ENCODE measurements around the gene SLCO4A1.

DNA sequence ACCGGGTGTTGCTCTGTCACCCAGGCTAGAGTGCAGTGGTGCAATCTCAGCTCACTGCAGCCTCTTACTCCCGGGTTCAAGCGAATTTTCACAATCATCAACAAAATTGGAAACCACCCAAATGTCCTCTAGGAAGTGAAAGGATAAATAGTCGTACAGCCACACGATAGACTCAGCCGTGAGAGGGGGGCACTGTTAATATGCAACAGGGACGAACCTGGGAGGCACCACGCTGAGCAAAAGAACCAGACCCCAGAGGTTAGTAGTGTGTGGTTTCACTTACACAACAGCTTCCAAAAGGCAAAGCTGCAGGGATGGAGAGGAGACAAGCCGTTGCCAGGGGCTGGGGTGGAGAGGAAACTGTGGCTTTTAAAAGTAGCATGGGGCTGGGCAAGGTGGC lies 36.2 kb downstream of the SLCO4A1 start:
- TF ChIP-seq EZH2 (IDR thresholded peaks at IDR 0.05; ENCODE audit: borderline replicate concordance, insufficient read depth, low read depth, low read length, poor library complexity, severe bottlenecking) (no peak), CTCF (IDR thresholded peaks at IDR 0.05) (no peak)

Data from B cell (primary cell).